Transverse colon (tissue), 3 donors: ENCODE results near the gene C5orf63.

Experiments used
- POLR2A ChIP-seq: fragments of 450-650 bp; IDR thresholded peaks from one replicate; pipeline ENCODE4 v1.6.1; 2016; ENCODE audit warnings: antibody characterized with exemption, mild to moderate bottlenecking, moderate library complexity
- POLR2AphosphoS5 ChIP-seq, 3 donors: sonication (generic); formaldehyde crosslinking; IDR thresholded peaks; one replicate each; pipeline ENCODE4 v1.6.1; 2016; ENCODE audit warnings: antibody characterized with exemption in 3 of 3

DNA sequence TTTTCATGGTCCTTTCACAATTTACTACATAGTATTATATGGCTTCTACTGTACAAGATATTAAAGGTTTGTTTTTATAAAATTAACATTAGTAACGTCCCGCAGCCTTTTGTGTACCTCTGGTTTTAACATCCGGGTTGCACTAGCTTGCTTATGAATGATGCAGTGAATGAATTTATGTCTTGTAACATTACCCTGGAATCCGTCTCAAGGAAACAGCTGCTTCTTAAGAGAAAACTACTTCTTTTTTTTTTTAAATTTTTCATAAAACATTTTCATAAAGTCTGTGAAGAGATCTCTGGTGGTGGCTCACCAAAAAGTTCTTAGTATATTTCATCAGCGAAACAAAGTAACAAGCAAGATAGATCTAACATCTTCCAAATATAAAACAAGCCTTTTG is 66.6 kb downstream of the C5orf63 start:
- TF ChIP-seq POLR2A (no peak), POLR2AphosphoS5 (IDR thresholded peaks at IDR 0.05) (no peak)
